Measurements from ENCODE around the gene ZNF268.

ZNF268 gene

GRCh38 chr12:133202493-133203343, 21.4 kb downstream of the ZNF268 start:
- FAIRE-seq, result no peak
- TF ChIP-seq TAF1 (IDR thresholded peaks at IDR 0.05; ENCODE audit: borderline replicate concordance, low read depth, low read length) (no peak), POLR2AphosphoS5 (IDR thresholded peaks at IDR 0.05; ENCODE audit: low read depth, low read length) (no peak), POLR2A (IDR thresholded peaks at IDR 0.05; ENCODE audit: low read depth, low read length) (no peak)
- no peak for DNase-seq (ENCODE audit: insufficient read length)

- TF ChIP-seq TAF1 (IDR thresholded peaks at IDR 0.05; ENCODE audit: borderline replicate concordance, low read depth, low read length), result no peak
- no peak for TF ChIP-seq POLR2A (IDR thresholded peaks at IDR 0.05; ENCODE audit: low read depth, low read length)
- TF ChIP-seq POLR2AphosphoS5 (IDR thresholded peaks at IDR 0.05; ENCODE audit: low read depth, low read length), result no peak; the same call in 1 of the 2 replicates
- no peak for FAIRE-seq
Measured at GRCh38 chr12:133203344-133204263, 22.3 kb downstream of the ZNF268 start.

GRCh38 chr12:133204264-133204603, 22.9 kb downstream of the ZNF268 start:
- DNase-seq (ENCODE audit: insufficient read length) (no peak), FAIRE-seq (no peak)

More at GRCh38 chr12:133203344-133204263, 22.3 kb downstream of the ZNF268 start:
- DNase-seq (ENCODE audit: insufficient read length), result no peak

GRCh38 chr12:133206390-133206789, 25.1 kb downstream of the ZNF268 start:
- TF ChIP-seq POLR2A (IDR thresholded peaks at IDR 0.05; ENCODE audit: low read depth, low read length) (no peak), TAF1 (IDR thresholded peaks at IDR 0.05; ENCODE audit: borderline replicate concordance, low read depth, low read length) (no peak), POLR2AphosphoS5 (IDR thresholded peaks at IDR 0.05; ENCODE audit: low read depth, low read length) (no peak)
- DNase-seq (ENCODE audit: insufficient read length) (no peak), FAIRE-seq (no peak)

More at GRCh38 chr12:133204264-133204603, 22.9 kb downstream of the ZNF268 start:
- TF ChIP-seq TAF1 (IDR thresholded peaks at IDR 0.05; ENCODE audit: borderline replicate concordance, low read depth, low read length) (no peak), POLR2A (IDR thresholded peaks at IDR 0.05; ENCODE audit: low read depth, low read length) (no peak), POLR2AphosphoS5 (IDR thresholded peaks at IDR 0.05; ENCODE audit: low read depth, low read length) (no peak)

GRCh38 chr12:133215724-133216123, 34.4 kb downstream of the ZNF268 start:
- TF ChIP-seq TAF1 (IDR thresholded peaks at IDR 0.05; ENCODE audit: borderline replicate concordance, low read depth, low read length) (no peak), POLR2AphosphoS5 (IDR thresholded peaks at IDR 0.05; ENCODE audit: low read depth, low read length) (no peak), POLR2A (IDR thresholded peaks at IDR 0.05; ENCODE audit: low read depth, low read length) (no peak)
- no peak for FAIRE-seq
- DNase-seq (ENCODE audit: insufficient read length), result no peak

- TF ChIP-seq POLR2AphosphoS5 (IDR thresholded peaks at IDR 0.05; ENCODE audit: low read depth, low read length) (no peak), POLR2A (IDR thresholded peaks at IDR 0.05; ENCODE audit: low read depth, low read length) (no peak), TAF1 (IDR thresholded peaks at IDR 0.05; ENCODE audit: borderline replicate concordance, low read depth, low read length) (no peak)
- DNase-seq (ENCODE audit: insufficient read length) (no peak), FAIRE-seq (no peak)
Measured at GRCh38 chr12:133217219-133217618, 35.9 kb downstream of the ZNF268 start.

- DNase-seq (ENCODE audit: insufficient read length) (no peak), FAIRE-seq (no peak)
- no peak for TF ChIP-seq POLR2A (IDR thresholded peaks at IDR 0.05; ENCODE audit: low read depth, low read length)
- TF ChIP-seq POLR2AphosphoS5 (IDR thresholded peaks at IDR 0.05; ENCODE audit: low read depth, low read length), result no peak
- TF ChIP-seq TAF1 (IDR thresholded peaks at IDR 0.05; ENCODE audit: borderline replicate concordance, low read depth, low read length), result no peak
Measured at GRCh38 chr12:133220521-133220920, 39.2 kb downstream of the ZNF268 start.

- TF ChIP-seq POLR2AphosphoS5 (IDR thresholded peaks at IDR 0.05; ENCODE audit: low read depth, low read length), result no peak
- no peak for DNase-seq (ENCODE audit: insufficient read length)
- FAIRE-seq, result no peak
Measured at GRCh38 chr12:133221241-133221640, 39.9 kb downstream of the ZNF268 start.

- DNase-seq (ENCODE audit: insufficient read length) (no peak), FAIRE-seq (no peak)
- TF ChIP-seq POLR2A (IDR thresholded peaks at IDR 0.05; ENCODE audit: low read depth, low read length) (no peak), TAF1 (IDR thresholded peaks at IDR 0.05; ENCODE audit: borderline replicate concordance, low read depth, low read length) (no peak), POLR2AphosphoS5 (IDR thresholded peaks at IDR 0.05; ENCODE audit: low read depth, low read length) (no peak)
Measured at GRCh38 chr12:133222211-133222610, 40.9 kb downstream of the ZNF268 start.

GRCh38 chr12:133225527-133225926, 44.2 kb downstream of the ZNF268 start:
- TF ChIP-seq POLR2A (IDR thresholded peaks at IDR 0.05; ENCODE audit: low read depth, low read length) (no peak), TAF1 (IDR thresholded peaks at IDR 0.05; ENCODE audit: borderline replicate concordance, low read depth, low read length) (no peak), POLR2AphosphoS5 (IDR thresholded peaks at IDR 0.05; ENCODE audit: low read depth, low read length) (no peak)
- FAIRE-seq, result no peak

GRCh38 chr12:133226690-133227089, 45.4 kb downstream of the ZNF268 start:
- DNase-seq (ENCODE audit: insufficient read length), result no peak
- no peak for FAIRE-seq
- TF ChIP-seq POLR2AphosphoS5 (IDR thresholded peaks at IDR 0.05; ENCODE audit: low read depth, low read length) (no peak), TAF1 (IDR thresholded peaks at IDR 0.05; ENCODE audit: borderline replicate concordance, low read depth, low read length) (no peak), POLR2A (IDR thresholded peaks at IDR 0.05; ENCODE audit: low read depth, low read length) (no peak)

More at GRCh38 chr12:133225527-133225926, 44.2 kb downstream of the ZNF268 start:
- no peak for DNase-seq (ENCODE audit: insufficient read length)

Data from GM12892 (cell line).